ENCODE data around the gene TRIP11.

DNA sequence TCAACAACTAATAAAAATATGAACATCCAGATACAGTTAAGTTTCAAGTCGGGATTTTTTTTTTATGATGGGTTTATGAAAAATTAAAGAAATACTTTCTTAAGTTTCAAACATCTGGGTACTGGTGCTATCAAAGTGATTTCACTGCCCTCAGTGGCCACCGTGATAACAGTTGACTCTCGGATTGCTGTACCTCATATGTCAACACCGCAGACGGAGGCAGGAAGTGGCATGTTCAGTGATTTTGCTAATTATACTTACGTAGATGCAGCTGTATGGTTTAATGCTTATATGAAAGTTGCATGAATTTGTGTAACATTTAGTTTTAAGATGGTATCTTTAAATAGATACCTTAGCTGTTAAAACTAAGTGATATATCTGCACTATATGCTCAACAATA, 71.6 kb downstream of the TRIP11 start:
- TF ChIP-seq, protein P1, sequence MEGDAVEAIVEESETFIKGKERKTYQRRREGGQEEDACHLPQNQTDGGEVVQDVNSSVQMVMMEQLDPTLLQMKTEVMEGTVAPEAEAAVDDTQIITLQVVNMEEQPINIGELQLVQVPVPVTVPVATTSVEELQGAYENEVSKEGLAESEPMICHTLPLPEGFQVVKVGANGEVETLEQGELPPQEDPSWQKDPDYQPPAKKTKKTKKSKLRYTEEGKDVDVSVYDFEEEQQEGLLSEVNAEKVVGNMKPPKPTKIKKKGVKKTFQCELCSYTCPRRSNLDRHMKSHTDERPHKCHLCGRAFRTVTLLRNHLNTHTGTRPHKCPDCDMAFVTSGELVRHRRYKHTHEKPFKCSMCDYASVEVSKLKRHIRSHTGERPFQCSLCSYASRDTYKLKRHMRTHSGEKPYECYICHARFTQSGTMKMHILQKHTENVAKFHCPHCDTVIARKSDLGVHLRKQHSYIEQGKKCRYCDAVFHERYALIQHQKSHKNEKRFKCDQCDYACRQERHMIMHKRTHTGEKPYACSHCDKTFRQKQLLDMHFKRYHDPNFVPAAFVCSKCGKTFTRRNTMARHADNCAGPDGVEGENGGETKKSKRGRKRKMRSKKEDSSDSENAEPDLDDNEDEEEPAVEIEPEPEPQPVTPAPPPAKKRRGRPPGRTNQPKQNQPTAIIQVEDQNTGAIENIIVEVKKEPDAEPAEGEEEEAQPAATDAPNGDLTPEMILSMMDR (conservative IDR thresholded peaks at IDR 0.05; ENCODE audit: low read length), result no peak
- TF ChIP-seq EZH2phosphoT487 (IDR thresholded peaks at IDR 0.05; ENCODE audit: borderline replicate concordance, low read depth, low read length), result no peak

All from OCI-LY7 (cell line).